Measurements from ENCODE around the gene CARD11.

The CARD11 gene

DNA sequence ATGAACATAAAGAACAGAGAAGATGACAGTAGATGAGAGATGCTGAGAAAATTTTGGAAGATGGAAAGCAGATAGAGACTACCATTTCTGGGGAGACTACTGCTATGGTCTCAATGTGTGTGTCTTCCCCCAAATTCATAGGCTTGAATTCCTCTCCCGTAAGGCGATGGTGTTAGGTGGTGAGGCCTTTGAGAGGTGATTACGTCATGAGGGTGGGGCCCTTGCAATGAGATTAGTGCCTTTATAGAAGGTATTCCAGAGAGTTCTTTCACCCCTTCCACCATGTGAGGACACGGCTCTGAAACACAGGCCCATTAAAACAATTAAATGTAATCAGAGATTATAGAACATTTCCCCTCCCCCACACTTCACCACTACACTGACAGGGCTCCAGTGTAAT is 23.9 kb downstream of the CARD11 start:
- Histone ChIP-seq H3K27me3 (ENCODE audit: insufficient read depth, low read depth, severe bottlenecking) (no peaks in the 10 kb centered on the region), H3K4me3 (ENCODE audit: low read depth, low read length) (no peak overlapping the region), H3K27ac (no peak overlapping the region), H3K36me3 (no peaks in the 10 kb centered on the region), H3K9me3 (ENCODE audit: severe bottlenecking) (peaks cover 24% of the 10 kb centered on the region)
- TF ChIP-seq, protein P1, sequence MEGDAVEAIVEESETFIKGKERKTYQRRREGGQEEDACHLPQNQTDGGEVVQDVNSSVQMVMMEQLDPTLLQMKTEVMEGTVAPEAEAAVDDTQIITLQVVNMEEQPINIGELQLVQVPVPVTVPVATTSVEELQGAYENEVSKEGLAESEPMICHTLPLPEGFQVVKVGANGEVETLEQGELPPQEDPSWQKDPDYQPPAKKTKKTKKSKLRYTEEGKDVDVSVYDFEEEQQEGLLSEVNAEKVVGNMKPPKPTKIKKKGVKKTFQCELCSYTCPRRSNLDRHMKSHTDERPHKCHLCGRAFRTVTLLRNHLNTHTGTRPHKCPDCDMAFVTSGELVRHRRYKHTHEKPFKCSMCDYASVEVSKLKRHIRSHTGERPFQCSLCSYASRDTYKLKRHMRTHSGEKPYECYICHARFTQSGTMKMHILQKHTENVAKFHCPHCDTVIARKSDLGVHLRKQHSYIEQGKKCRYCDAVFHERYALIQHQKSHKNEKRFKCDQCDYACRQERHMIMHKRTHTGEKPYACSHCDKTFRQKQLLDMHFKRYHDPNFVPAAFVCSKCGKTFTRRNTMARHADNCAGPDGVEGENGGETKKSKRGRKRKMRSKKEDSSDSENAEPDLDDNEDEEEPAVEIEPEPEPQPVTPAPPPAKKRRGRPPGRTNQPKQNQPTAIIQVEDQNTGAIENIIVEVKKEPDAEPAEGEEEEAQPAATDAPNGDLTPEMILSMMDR (IDR thresholded peaks at IDR 0.05; ENCODE audit: low read depth, low read length): no peak
- no peak for DNase-seq

- Histone ChIP-seq H3K4me3 (ENCODE audit: low read depth, low read length) (no peak overlapping the region), H3K36me3 (no peaks in the 10 kb centered on the region), H3K27ac (no peak overlapping the region), H3K9me3 (ENCODE audit: severe bottlenecking) (no peaks in the 10 kb centered on the region), H3K27me3 (ENCODE audit: insufficient read depth, low read depth, severe bottlenecking) (no peaks in the 10 kb centered on the region)
- no peak for DNase-seq
- TF ChIP-seq, protein P1 (IDR thresholded peaks at IDR 0.05; ENCODE audit: low read depth, low read length): no peak
Observed at GRCh38 chr7:3013975-3014792, 29.5 kb downstream of the CARD11 start.

DNA sequence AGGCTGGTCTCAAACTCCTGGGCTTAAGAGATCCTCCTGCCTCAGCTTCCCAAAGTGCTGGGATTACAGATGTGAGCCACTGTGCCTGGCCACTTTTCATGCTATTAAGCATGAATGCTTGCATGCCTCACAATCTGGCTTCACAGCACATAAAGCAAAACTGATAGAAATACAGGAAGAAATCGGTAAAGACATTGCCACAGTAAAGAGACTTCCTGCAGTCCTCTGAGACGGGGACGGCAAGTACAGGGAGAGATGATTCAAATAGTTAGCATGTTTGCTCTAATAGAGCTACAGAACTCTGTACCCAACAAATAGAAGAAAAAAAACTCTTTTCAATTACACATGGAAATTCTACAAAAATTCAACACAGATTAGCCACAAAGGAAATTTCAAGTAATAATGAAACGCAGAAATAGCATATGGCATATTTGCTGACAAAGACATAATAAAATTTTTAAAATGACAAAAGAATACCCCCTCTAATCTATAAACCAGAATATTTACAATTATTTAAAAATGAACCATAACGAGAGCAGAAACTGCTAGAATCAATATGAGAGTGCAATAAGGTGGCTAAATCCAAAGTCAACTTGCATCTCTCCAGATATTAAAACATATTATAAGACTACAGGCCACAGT is 32.3 kb downstream of the CARD11 start:
- TF ChIP-seq, protein P1 (IDR thresholded peaks at IDR 0.05; ENCODE audit: low read depth, low read length): no peak
- no peaks in the 10 kb centered on the region for H3K36me3 ChIP-seq
- DNase-seq: no peak
- no peaks in the 10 kb centered on the region for H3K9me3 ChIP-seq (ENCODE audit: severe bottlenecking)
- no peak overlapping the region for H3K4me3 ChIP-seq (ENCODE audit: low read depth, low read length)
- H3K27ac ChIP-seq: no peak overlapping the region
- H3K27me3 ChIP-seq (ENCODE audit: insufficient read depth, low read depth, severe bottlenecking): no peaks in the 10 kb centered on the region

DNA sequence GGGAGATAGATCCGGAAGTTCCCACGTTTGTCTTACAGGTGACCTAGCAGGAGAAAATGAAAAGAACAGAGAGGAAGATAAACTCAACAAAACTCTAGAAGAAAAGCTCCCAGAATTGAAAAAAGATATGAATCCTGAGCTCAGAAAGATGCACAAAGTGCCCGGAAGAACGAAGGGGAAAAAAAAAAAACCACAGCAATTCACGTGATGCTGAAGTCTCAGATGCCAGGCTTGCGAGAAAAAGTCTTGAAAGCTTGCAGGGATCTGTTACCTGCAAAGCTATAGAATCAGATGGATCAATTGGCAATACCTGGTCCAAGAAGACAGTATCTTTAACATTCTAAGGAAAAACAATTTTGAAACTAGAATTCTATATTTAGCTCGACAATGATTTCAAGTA is 33.5 kb downstream of the CARD11 start:
- no peak overlapping the region for H3K27ac ChIP-seq
- no peak for DNase-seq
- H3K4me3 ChIP-seq (ENCODE audit: low read depth, low read length): no peak overlapping the region
- TF ChIP-seq, protein P1 (IDR thresholded peaks at IDR 0.05; ENCODE audit: low read depth, low read length): no peak
- no peaks in the 10 kb centered on the region for H3K36me3 ChIP-seq
- no peaks in the 10 kb centered on the region for H3K27me3 ChIP-seq (ENCODE audit: insufficient read depth, low read depth, severe bottlenecking)
- H3K9me3 ChIP-seq (ENCODE audit: severe bottlenecking): no peaks in the 10 kb centered on the region

GRCh38 chr7:3009086-3009485 is 34.6 kb downstream of the CARD11 start:
- no peak overlapping the region for H3K27ac ChIP-seq
- no peak for DNase-seq

More at GRCh38 chr7:3009086-3009485, 34.6 kb downstream of the CARD11 start:
- TF ChIP-seq, protein P1 (IDR thresholded peaks at IDR 0.05; ENCODE audit: low read depth, low read length): no peak
- no peaks in the 10 kb centered on the region for H3K9me3 ChIP-seq (ENCODE audit: severe bottlenecking)
- no peaks in the 10 kb centered on the region for H3K27me3 ChIP-seq (ENCODE audit: insufficient read depth, low read depth, severe bottlenecking)
- H3K4me3 ChIP-seq (ENCODE audit: low read depth, low read length): no peak overlapping the region
- no peaks in the 10 kb centered on the region for H3K36me3 ChIP-seq

Data from WERI-Rb-1 (cell line).